Measurements from ENCODE around the gene PDE9A. TPM values are rescaled to one million over a fixed set of nuclear protein-coding genes. Genes with fewer than 3 reads are reported as not detected.

PDE9A gene
- total and polyA plus RNA-seq, 8 donors: 1.2 to 14.4 (median 5.0) TPM

DNA sequence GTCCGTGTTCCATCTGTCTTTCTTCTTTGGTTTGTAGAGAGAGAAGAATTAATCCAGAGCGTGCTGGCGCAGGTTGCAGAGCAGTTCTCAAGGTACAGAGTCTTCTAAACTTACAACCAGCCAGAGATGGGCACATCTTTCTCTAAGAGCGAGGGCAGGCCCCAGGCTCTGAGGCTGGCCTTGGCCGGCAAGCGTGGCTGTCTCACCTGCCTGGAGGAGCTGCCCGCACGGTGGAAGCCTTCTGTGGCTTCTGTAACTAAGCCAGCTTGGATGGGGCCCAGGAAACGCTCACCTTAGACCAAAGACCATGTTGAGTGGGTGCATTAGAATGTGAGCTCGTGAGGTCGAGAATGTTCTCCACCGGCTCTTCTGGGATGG is 78.6 kb downstream of the PDE9A start:
- Histone ChIP-seq H3K9me3 (no peaks in the 10 kb centered on the region), H3K27me3 (no peaks in the 10 kb centered on the region), H3K36me3 (no peaks in the 10 kb centered on the region), H3K4me1 (peaks cover 2 to 13% (median 5%) of the 10 kb centered on the region in 3 donors), H3K27ac (peak overlapping the region; percentile 4 to 56 (median 44)), H3K4me3 (no peak overlapping the region)
- no peak for FAIRE-seq
- DNase-seq: no peak
- TF ChIP-seq, protein P1, sequence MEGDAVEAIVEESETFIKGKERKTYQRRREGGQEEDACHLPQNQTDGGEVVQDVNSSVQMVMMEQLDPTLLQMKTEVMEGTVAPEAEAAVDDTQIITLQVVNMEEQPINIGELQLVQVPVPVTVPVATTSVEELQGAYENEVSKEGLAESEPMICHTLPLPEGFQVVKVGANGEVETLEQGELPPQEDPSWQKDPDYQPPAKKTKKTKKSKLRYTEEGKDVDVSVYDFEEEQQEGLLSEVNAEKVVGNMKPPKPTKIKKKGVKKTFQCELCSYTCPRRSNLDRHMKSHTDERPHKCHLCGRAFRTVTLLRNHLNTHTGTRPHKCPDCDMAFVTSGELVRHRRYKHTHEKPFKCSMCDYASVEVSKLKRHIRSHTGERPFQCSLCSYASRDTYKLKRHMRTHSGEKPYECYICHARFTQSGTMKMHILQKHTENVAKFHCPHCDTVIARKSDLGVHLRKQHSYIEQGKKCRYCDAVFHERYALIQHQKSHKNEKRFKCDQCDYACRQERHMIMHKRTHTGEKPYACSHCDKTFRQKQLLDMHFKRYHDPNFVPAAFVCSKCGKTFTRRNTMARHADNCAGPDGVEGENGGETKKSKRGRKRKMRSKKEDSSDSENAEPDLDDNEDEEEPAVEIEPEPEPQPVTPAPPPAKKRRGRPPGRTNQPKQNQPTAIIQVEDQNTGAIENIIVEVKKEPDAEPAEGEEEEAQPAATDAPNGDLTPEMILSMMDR (IDR thresholded peaks at IDR 0.05): no peak
- intact Hi-C loops (cut with DNase I): no loop called here
- 87 to 90% methylated on average over 12 of the region's 12 CpGs for WGBS, 2 donors
- no peak for ATAC-seq

DNA sequence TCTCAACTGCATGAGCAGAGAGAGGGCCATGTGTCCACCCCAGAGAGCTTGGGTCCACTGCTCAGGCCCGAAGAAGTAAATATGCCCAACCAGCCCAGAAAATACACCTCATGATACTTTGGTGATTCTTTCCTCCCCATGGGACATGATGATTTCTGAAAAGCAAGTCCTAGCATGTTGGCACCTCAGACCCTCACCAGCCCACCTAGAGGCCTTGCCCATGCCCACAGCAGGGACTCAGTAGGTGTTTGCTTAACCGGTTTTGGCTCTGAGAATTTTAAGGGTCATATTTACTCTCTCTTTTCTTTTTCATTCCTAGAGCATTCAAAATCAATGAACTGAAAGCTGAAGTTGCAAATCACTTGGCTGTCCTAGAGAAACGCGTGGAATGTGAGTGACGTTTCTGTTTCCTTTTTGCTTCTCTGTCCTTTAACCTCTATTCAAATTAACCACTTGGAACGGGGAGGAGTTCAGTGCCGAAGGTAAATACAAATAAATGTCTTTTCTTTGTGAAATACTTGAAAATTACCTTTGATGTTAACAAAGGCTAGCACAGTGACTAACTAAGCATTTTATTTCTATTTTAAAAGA is 79.7 kb downstream of the PDE9A start:
- H3K27ac ChIP-seq: peak overlapping the region; percentile 31 to 52 (median 49)
- WGBS, 2 donors: 52 to 59% methylated on average over 7 of the region's 7 CpGs
- TF ChIP-seq, protein P1 (IDR thresholded peaks at IDR 0.05): no peak
- no peak for DNase-seq
- H3K4me1 ChIP-seq: peaks cover 2 to 15% (median 5%) of the 10 kb centered on the region in 3 donors
- no peaks in the 10 kb centered on the region for H3K9me3 ChIP-seq
- no peaks in the 10 kb centered on the region for H3K36me3 ChIP-seq
- intact Hi-C loops (cut with DNase I): no loop called here
- no peak overlapping the region for H3K4me3 ChIP-seq
- H3K27me3 ChIP-seq: no peaks in the 10 kb centered on the region
- FAIRE-seq: no peak
- peak in 2 of 4 donors; percentile 45 for ATAC-seq

DNA sequence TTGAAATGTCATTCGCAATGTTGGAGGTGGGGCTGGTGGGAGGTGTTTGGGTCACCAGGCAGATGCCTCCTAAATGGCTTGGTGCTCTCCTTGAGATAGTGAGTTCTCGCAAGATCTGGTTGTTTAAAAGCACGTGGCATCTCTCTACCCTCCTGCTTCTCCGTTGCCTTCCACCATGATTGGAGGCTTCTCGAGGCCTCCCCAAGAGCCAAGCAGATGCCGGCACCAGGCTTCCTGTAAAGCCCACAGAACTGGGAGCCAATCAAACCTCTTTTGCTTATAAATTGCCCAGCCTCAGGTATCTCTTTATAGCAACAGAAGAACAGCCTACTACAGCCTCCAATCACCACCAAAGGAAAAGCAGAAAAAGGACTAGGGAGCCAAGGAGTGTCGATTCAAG is 80.5 kb downstream of the PDE9A start:
- H3K27ac ChIP-seq: peak overlapping the region in 3 of 4 donors; percentile 31 to 48 (median 42)

DNA sequence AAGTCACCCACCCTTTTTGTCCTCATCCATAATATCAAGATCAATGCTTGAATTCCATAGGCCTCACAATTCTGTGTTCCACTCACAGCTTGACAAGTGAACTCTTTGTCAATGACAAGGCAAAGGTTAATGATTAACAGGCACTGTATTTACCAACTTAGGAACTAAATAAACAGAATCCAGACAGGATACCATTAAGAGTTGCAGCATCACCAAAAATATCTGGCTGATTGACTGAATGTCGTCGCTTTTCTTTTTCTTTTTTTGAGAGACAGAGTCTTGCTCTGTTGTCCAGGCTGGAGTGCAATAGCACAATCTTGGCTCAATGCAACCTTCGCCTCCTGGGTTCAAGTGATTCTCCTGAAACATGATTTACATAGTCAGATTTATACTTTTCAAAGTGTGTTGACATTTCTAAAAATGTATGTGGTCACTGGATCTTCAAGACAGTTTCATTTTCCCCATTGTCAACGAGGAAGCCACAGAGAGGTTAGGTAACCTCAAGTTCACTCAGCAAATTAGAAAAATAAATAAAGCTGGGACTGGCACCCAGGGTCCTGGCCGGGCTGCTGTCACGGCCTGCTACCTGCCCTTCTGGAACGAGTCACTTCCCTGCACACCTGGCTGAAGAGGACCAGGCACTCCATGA is 81.0 kb downstream of the PDE9A start:
- H3K27me3 ChIP-seq: no peaks in the 10 kb centered on the region
- intact Hi-C loops (cut with DNase I): no loop called here
- peak overlapping the region in 2 of 4 donors; percentile 42 to 48 for H3K27ac ChIP-seq
- no peak for DNase-seq
- no peaks in the 10 kb centered on the region for H3K36me3 ChIP-seq
- no peaks in the 10 kb centered on the region for H3K9me3 ChIP-seq
- ATAC-seq: peak; percentile 35 to 62 (median 57)
- 44 to 45% methylated on average over 7 of the region's 7 CpGs for WGBS, 2 donors
- no peak for FAIRE-seq
- TF ChIP-seq, protein P1 (IDR thresholded peaks at IDR 0.05): no peak
- H3K4me1 ChIP-seq: peaks cover 2 to 15% (median 5%) of the 10 kb centered on the region in 3 donors
- H3K4me3 ChIP-seq: no peak overlapping the region

More for the DNA sequence above, 80.5 kb downstream of the PDE9A start:
- intact Hi-C loops (cut with DNase I): no loop called here
- TF ChIP-seq, protein P1 (IDR thresholded peaks at IDR 0.05): no peak
- no peaks in the 10 kb centered on the region for H3K9me3 ChIP-seq
- H3K36me3 ChIP-seq: no peaks in the 10 kb centered on the region
- DNase-seq (no peak), FAIRE-seq (no peak), ATAC-seq (peak in 1 of 4 donors; percentile 3)
- H3K4me1 ChIP-seq: peaks cover 2 to 15% (median 5%) of the 10 kb centered on the region in 3 donors
- no peak overlapping the region for H3K4me3 ChIP-seq
- 84 to 86% methylated on average over 7 of the region's 7 CpGs for WGBS, 2 donors
- no peaks in the 10 kb centered on the region for H3K27me3 ChIP-seq

DNA sequence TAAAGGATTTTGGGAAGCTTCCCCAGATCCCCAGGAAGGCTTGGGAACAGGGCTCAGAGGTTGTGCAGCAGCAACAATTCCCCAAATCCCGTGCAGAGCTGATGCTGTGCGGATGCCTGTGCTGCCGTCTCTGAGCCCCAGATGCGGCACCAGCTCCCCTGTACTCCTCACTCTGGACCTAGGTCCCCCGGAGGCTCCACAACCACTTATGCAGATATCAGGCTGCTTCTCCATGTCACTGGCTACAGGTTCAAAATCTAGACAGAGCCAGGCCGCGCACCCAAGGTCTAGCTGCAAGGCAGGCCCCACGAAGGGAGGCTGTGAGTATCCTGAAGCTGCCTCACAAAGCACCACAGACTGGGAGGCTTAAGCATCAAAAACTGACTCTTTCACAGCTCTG is 81.6 kb downstream of the PDE9A start:
- WGBS, 2 donors: 82 to 92% methylated on average over 8 of the region's 8 CpGs
- Histone ChIP-seq H3K4me3 (no peak overlapping the region), H3K27me3 (no peaks in the 10 kb centered on the region), H3K4me1 (peaks cover 2 to 15% (median 5%) of the 10 kb centered on the region in 3 donors), H3K36me3 (no peaks in the 10 kb centered on the region), H3K9me3 (no peaks in the 10 kb centered on the region), H3K27ac (peak overlapping the region in 2 of 4 donors; percentile 42 to 48)
- TF ChIP-seq, protein P1 (IDR thresholded peaks at IDR 0.05): no peak
- FAIRE-seq: no peak
- DNase-seq: no peak
- intact Hi-C loops (cut with DNase I): no loop called here
- ATAC-seq: no peak

All from pancreas (tissue), 10 donors.